Activated T-cell treated with anti-CD3 and anti-CD28 coated beads, Interleukin-2, amount 50 U/mL, for 24 hours (primary cell): Measurements from ENCODE around the gene C10orf90.

ENCODE experiments used
- DNase-seq: peaks from one replicate; pipeline ENCODE4 v3.0.0-alpha.2; 2020
- H3K27ac Mint-ChIP-seq: 2 replicates; pipeline ENCODE4 v1.8.0; 2020; ENCODE audit warnings: mild to moderate bottlenecking, mixed read lengths
- H3K27me3 Mint-ChIP-seq: 2 replicates; pipeline ENCODE4 v1.8.0; 2020; ENCODE audit warnings: mixed read lengths
- H3K36me3 Mint-ChIP-seq: 2 replicates; pipeline ENCODE4 v1.8.0; 2020; ENCODE audit warnings: low read depth, mixed read lengths
- H3K4me1 Mint-ChIP-seq: 2 replicates; pipeline ENCODE4 v1.8.0; 2020; ENCODE audit warnings: low read depth, mixed read lengths
- H3K4me3 Mint-ChIP-seq: 2 replicates; pipeline ENCODE4 v1.8.0; 2020; ENCODE audit warnings: mild to moderate bottlenecking, moderate library complexity, mixed read lengths
- H3K9me3 Mint-ChIP-seq: 2 replicates; pipeline ENCODE4 v1.8.0; 2020; ENCODE audit warnings: mixed read lengths

C10orf90 gene

GRCh38 chr10:126686719-126687118, 16.2 kb upstream of the C10orf90 start:
- H3K27ac Mint-ChIP-seq = no peak overlapping the region
- no peak for DNase-seq
- H3K36me3 Mint-ChIP-seq = no peaks in the 10 kb centered on the region
- peaks cover 4% of the 10 kb centered on the region for H3K9me3 Mint-ChIP-seq
- H3K27me3 Mint-ChIP-seq = no peaks in the 10 kb centered on the region
- no peak overlapping the region for H3K4me3 Mint-ChIP-seq
- no peaks in the 10 kb centered on the region for H3K4me1 Mint-ChIP-seq

GRCh38 chr10:126686268-126686667, 15.8 kb upstream of the C10orf90 start:
- peaks cover 4% of the 10 kb centered on the region for H3K9me3 Mint-ChIP-seq
- no peak for DNase-seq
- no peaks in the 10 kb centered on the region for H3K36me3 Mint-ChIP-seq
- no peaks in the 10 kb centered on the region for H3K4me1 Mint-ChIP-seq
- H3K4me3 Mint-ChIP-seq = no peak overlapping the region
- no peaks in the 10 kb centered on the region for H3K27me3 Mint-ChIP-seq
- H3K27ac Mint-ChIP-seq = no peak overlapping the region

- H3K27ac Mint-ChIP-seq = no peak overlapping the region
- no peaks in the 10 kb centered on the region for H3K36me3 Mint-ChIP-seq
- no peak overlapping the region for H3K4me3 Mint-ChIP-seq
- DNase-seq = no peak
- no peaks in the 10 kb centered on the region for H3K27me3 Mint-ChIP-seq
- no peaks in the 10 kb centered on the region for H3K4me1 Mint-ChIP-seq
- H3K9me3 Mint-ChIP-seq = peaks cover 4% of the 10 kb centered on the region
Observed at GRCh38 chr10:126685756-126686155, 15.3 kb upstream of the C10orf90 start.

- no peaks in the 10 kb centered on the region for H3K4me1 Mint-ChIP-seq
- DNase-seq = no peak
- H3K36me3 Mint-ChIP-seq = no peaks in the 10 kb centered on the region
- no peak overlapping the region for H3K4me3 Mint-ChIP-seq
- H3K27ac Mint-ChIP-seq = no peak overlapping the region
- peaks cover 4% of the 10 kb centered on the region for H3K9me3 Mint-ChIP-seq
- no peaks in the 10 kb centered on the region for H3K27me3 Mint-ChIP-seq
Observed at GRCh38 chr10:126684171-126684745, 13.8 kb upstream of the C10orf90 start.

GRCh38 chr10:126683466-126683865, 13.0 kb upstream of the C10orf90 start:
- no peaks in the 10 kb centered on the region for H3K36me3 Mint-ChIP-seq
- H3K27me3 Mint-ChIP-seq = no peaks in the 10 kb centered on the region
- DNase-seq = no peak
- no peak overlapping the region for H3K4me3 Mint-ChIP-seq
- peaks cover 2% of the 10 kb centered on the region for H3K9me3 Mint-ChIP-seq
- H3K4me1 Mint-ChIP-seq = no peaks in the 10 kb centered on the region
- H3K27ac Mint-ChIP-seq = no peak overlapping the region

GRCh38 chr10:126675656-126676438, 5.4 kb upstream of the C10orf90 start:
- no peak for DNase-seq
- no peaks in the 10 kb centered on the region for H3K27me3 Mint-ChIP-seq
- no peaks in the 10 kb centered on the region for H3K9me3 Mint-ChIP-seq
- no peaks in the 10 kb centered on the region for H3K36me3 Mint-ChIP-seq
- no peak overlapping the region for H3K27ac Mint-ChIP-seq
- no peak overlapping the region for H3K4me3 Mint-ChIP-seq
- H3K4me1 Mint-ChIP-seq = no peaks in the 10 kb centered on the region

- H3K27me3 Mint-ChIP-seq = no peaks in the 10 kb centered on the region
- DNase-seq = no peak
- no peaks in the 10 kb centered on the region for H3K4me1 Mint-ChIP-seq
- no peak overlapping the region for H3K27ac Mint-ChIP-seq
- H3K4me3 Mint-ChIP-seq = no peak overlapping the region
- no peaks in the 10 kb centered on the region for H3K36me3 Mint-ChIP-seq
- H3K9me3 Mint-ChIP-seq = no peaks in the 10 kb centered on the region
Observed at GRCh38 chr10:126674741-126675515, 4.4 kb upstream of the C10orf90 start.

GRCh38 chr10:126673565-126673964, 3.1 kb upstream of the C10orf90 start:
- H3K4me3 Mint-ChIP-seq = no peak overlapping the region
- H3K27me3 Mint-ChIP-seq = no peaks in the 10 kb centered on the region
- no peak overlapping the region for H3K27ac Mint-ChIP-seq

GRCh38 chr10:126671402-126671975, 996 bp upstream of the C10orf90 start:
- H3K36me3 Mint-ChIP-seq = no peaks in the 10 kb centered on the region
- H3K4me1 Mint-ChIP-seq = no peaks in the 10 kb centered on the region
- H3K27me3 Mint-ChIP-seq = no peaks in the 10 kb centered on the region
- no peak overlapping the region for H3K4me3 Mint-ChIP-seq
- no peaks in the 10 kb centered on the region for H3K9me3 Mint-ChIP-seq
- DNase-seq = no peak
- no peak overlapping the region for H3K27ac Mint-ChIP-seq

More at GRCh38 chr10:126673565-126673964, 3.1 kb upstream of the C10orf90 start:
- H3K9me3 Mint-ChIP-seq = no peaks in the 10 kb centered on the region
- no peaks in the 10 kb centered on the region for H3K36me3 Mint-ChIP-seq
- H3K4me1 Mint-ChIP-seq = no peaks in the 10 kb centered on the region
- no peak for DNase-seq

GRCh38 chr10:126670895-126671261, 385 bp upstream of the C10orf90 start:
- Mint-ChIP-seq H3K4me1 (no peaks in the 10 kb centered on the region), H3K36me3 (no peaks in the 10 kb centered on the region), H3K9me3 (no peaks in the 10 kb centered on the region), H3K27ac (no peak overlapping the region), H3K27me3 (no peaks in the 10 kb centered on the region), H3K4me3 (no peak overlapping the region)
- no peak for DNase-seq

GRCh38 chr10:126669168-126669567, 1.3 kb downstream of the C10orf90 start:
- Mint-ChIP-seq H3K27ac (no peak overlapping the region), H3K4me3 (no peak overlapping the region), H3K4me1 (no peaks in the 10 kb centered on the region), H3K9me3 (no peaks in the 10 kb centered on the region), H3K27me3 (no peaks in the 10 kb centered on the region), H3K36me3 (no peaks in the 10 kb centered on the region)
- no peak for DNase-seq

GRCh38 chr10:126668505-126668904, 2.0 kb downstream of the C10orf90 start:
- no peaks in the 10 kb centered on the region for H3K9me3 Mint-ChIP-seq
- no peaks in the 10 kb centered on the region for H3K36me3 Mint-ChIP-seq
- no peak overlapping the region for H3K4me3 Mint-ChIP-seq
- H3K27me3 Mint-ChIP-seq = peaks cover under 1% of the 10 kb centered on the region
- peaks cover under 1% of the 10 kb centered on the region for H3K4me1 Mint-ChIP-seq
- H3K27ac Mint-ChIP-seq = no peak overlapping the region
- no peak for DNase-seq

GRCh38 chr10:126667568-126667967, 2.9 kb downstream of the C10orf90 start:
- peaks cover 2% of the 10 kb centered on the region for H3K4me1 Mint-ChIP-seq
- H3K27me3 Mint-ChIP-seq = peaks cover 8% of the 10 kb centered on the region
- no peak for DNase-seq
- no peaks in the 10 kb centered on the region for H3K36me3 Mint-ChIP-seq
- no peak overlapping the region for H3K4me3 Mint-ChIP-seq
- H3K9me3 Mint-ChIP-seq = no peaks in the 10 kb centered on the region
- no peak overlapping the region for H3K27ac Mint-ChIP-seq

GRCh38 chr10:126665207-126665606, 5.3 kb downstream of the C10orf90 start:
- H3K27me3 Mint-ChIP-seq = peaks cover 8% of the 10 kb centered on the region
- H3K27ac Mint-ChIP-seq = no peak overlapping the region
- no peaks in the 10 kb centered on the region for H3K9me3 Mint-ChIP-seq
- no peaks in the 10 kb centered on the region for H3K36me3 Mint-ChIP-seq
- DNase-seq = no peak
- H3K4me3 Mint-ChIP-seq = no peak overlapping the region
- H3K4me1 Mint-ChIP-seq = peaks cover 2% of the 10 kb centered on the region

- no peaks in the 10 kb centered on the region for H3K9me3 Mint-ChIP-seq
- DNase-seq = no peak
- H3K4me3 Mint-ChIP-seq = no peak overlapping the region
- no peaks in the 10 kb centered on the region for H3K36me3 Mint-ChIP-seq
- H3K27ac Mint-ChIP-seq = no peak overlapping the region
- H3K27me3 Mint-ChIP-seq = peaks cover 8% of the 10 kb centered on the region
- peaks cover 2% of the 10 kb centered on the region for H3K4me1 Mint-ChIP-seq
Observed at GRCh38 chr10:126663880-126664279, 6.6 kb downstream of the C10orf90 start.
